ENCODE data around the gene TNIK.

The TNIK gene

DNA sequence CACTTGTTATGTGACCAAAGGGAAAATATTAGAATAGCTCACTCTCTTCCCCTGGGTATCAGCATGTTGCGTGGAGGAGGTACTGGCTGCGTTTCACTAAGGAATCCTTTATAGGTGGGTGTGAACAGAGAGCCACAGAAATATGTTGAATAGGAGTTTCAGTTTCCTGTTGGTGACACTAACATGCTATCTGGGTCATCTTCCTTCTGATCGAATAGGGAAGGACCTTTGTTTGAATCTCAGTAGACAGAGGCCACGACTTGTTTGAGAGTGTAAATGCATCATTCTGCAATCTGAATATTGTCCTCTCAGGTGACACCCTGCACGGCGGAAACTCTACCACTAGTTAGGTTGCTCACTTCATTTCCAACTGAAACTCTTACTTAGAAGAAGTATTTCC lies 275.8 kb downstream of the TNIK start:
- H3K9me2 ChIP-seq (ENCODE audit: low read depth, low read length), result no peaks in the 10 kb centered on the region
- H2AFZ ChIP-seq (ENCODE audit: low read length), result no peak overlapping the region
- no peaks in the 10 kb centered on the region for H4K20me1 ChIP-seq (ENCODE audit: insufficient read depth, low read length)
- H3F3A ChIP-seq (ENCODE audit: insufficient read depth, low read length), result no peaks in the 10 kb centered on the region
- no peak overlapping the region for H3K4me2 ChIP-seq (ENCODE audit: low read length)
- no peaks in the 10 kb centered on the region for H3K9me3 ChIP-seq (ENCODE audit: low read length)
- H3K79me2 ChIP-seq (ENCODE audit: insufficient read depth, low read length), result no peaks in the 10 kb centered on the region
- no peaks in the 10 kb centered on the region for H3K36me3 ChIP-seq (ENCODE audit: insufficient read depth, low read length)
- no peaks in the 10 kb centered on the region for H3K27me3 ChIP-seq (ENCODE audit: insufficient read depth, low read length)
- TF ChIP-seq, protein P1, sequence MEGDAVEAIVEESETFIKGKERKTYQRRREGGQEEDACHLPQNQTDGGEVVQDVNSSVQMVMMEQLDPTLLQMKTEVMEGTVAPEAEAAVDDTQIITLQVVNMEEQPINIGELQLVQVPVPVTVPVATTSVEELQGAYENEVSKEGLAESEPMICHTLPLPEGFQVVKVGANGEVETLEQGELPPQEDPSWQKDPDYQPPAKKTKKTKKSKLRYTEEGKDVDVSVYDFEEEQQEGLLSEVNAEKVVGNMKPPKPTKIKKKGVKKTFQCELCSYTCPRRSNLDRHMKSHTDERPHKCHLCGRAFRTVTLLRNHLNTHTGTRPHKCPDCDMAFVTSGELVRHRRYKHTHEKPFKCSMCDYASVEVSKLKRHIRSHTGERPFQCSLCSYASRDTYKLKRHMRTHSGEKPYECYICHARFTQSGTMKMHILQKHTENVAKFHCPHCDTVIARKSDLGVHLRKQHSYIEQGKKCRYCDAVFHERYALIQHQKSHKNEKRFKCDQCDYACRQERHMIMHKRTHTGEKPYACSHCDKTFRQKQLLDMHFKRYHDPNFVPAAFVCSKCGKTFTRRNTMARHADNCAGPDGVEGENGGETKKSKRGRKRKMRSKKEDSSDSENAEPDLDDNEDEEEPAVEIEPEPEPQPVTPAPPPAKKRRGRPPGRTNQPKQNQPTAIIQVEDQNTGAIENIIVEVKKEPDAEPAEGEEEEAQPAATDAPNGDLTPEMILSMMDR (IDR thresholded peaks at IDR 0.05; ENCODE audit: low read length), result no peak
- no peak for TF ChIP-seq EZH2 (IDR thresholded peaks at IDR 0.05; ENCODE audit: borderline replicate concordance, low read length)
- no peak overlapping the region for H3K4me3 ChIP-seq (ENCODE audit: low read depth, low read length, poor library complexity, severe bottlenecking)
- H3K27ac ChIP-seq (ENCODE audit: low read depth, low read length, poor library complexity, severe bottlenecking), result no peak overlapping the region
- no peaks in the 10 kb centered on the region for H3K4me1 ChIP-seq (ENCODE audit: insufficient read depth, low read length, severe bottlenecking)
- no peak overlapping the region for H3K9ac ChIP-seq (ENCODE audit: low read length)

DNA sequence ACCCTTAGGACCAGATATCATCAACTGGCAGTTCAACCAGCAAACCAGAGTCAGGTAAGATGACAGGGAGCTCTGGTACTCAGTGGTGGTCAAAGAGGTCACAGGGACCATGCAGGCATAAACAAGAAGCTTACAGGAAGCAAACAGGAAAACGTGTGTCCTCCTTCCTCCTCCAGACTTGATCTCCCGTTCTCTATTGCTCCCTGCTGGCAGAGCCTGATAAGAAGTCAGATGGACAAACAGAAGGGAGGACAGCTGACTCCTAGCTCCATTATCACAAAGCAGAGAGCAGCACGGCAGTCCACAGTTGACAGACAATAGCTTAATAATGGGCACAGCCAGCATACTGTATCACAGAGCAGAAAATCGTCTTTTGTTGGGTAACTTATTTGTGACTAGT lies 277.2 kb downstream of the TNIK start:
- Histone ChIP-seq H3K79me2 (ENCODE audit: insufficient read depth, low read length) (no peaks in the 10 kb centered on the region), H3K27me3 (ENCODE audit: insufficient read depth, low read length) (no peaks in the 10 kb centered on the region), H3K9ac (ENCODE audit: low read length) (no peak overlapping the region), H3F3A (ENCODE audit: insufficient read depth, low read length) (no peaks in the 10 kb centered on the region), H3K9me3 (ENCODE audit: low read length) (no peaks in the 10 kb centered on the region), H3K27ac (ENCODE audit: low read depth, low read length, poor library complexity, severe bottlenecking) (no peak overlapping the region), H3K36me3 (ENCODE audit: insufficient read depth, low read length) (no peaks in the 10 kb centered on the region), H3K9me2 (ENCODE audit: low read depth, low read length) (no peaks in the 10 kb centered on the region), H3K4me1 (ENCODE audit: insufficient read depth, low read length, severe bottlenecking) (no peaks in the 10 kb centered on the region), H3K4me2 (ENCODE audit: low read length) (no peak overlapping the region), H3K4me3 (ENCODE audit: low read depth, low read length, poor library complexity, severe bottlenecking) (no peak overlapping the region), H2AFZ (ENCODE audit: low read length) (no peak overlapping the region), H4K20me1 (ENCODE audit: insufficient read depth, low read length) (no peaks in the 10 kb centered on the region)
- no peak for TF ChIP-seq EZH2 (IDR thresholded peaks at IDR 0.05; ENCODE audit: borderline replicate concordance, low read length)
- TF ChIP-seq, protein P1 (IDR thresholded peaks at IDR 0.05; ENCODE audit: low read length), result peak; percentile 5; the same call in 1 of the 2 replicates

DNA sequence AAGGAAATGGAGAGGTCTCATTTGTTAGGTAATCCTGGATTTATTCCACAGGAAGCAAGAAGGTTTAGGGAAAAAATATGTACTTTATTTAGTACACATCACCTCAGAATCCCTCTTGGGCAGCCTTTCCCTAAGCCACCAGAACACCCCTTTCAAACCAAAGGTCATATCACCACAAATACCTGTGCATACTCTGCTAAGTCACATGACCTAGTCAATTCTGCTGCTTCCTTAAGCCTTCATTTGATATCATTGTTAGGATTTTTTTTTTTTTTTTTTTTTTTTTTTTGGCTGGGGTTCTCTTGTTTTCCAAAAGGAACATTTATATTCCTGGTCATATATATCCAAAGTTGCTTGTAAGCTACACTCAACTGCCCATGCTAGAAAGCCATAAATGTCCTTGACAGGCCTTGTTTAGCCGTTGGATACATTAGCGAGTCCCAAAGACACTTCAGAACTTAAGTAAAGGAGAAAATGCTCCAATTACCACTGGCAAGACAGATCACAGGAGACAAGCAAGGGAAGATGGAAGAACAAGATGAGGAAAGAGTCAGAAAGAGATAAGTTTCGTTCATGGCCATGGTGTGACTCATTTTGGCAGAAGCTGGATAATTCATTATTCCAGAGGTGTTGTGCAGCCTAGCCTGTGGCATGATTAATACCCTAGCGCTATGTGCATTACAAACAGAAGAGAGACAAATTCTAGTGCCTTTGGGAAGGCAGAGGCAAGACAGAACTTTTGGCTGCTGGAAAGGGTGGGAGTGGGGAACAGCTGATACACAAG lies 278.1 kb downstream of the TNIK start:
- H3K27me3 ChIP-seq (ENCODE audit: insufficient read depth, low read length), result no peaks in the 10 kb centered on the region
- no peaks in the 10 kb centered on the region for H3K9me2 ChIP-seq (ENCODE audit: low read depth, low read length)
- H4K20me1 ChIP-seq (ENCODE audit: insufficient read depth, low read length), result no peaks in the 10 kb centered on the region
- H3K79me2 ChIP-seq (ENCODE audit: insufficient read depth, low read length), result no peaks in the 10 kb centered on the region
- TF ChIP-seq, protein P1 (IDR thresholded peaks at IDR 0.05; ENCODE audit: low read length), result no peak
- no peak for TF ChIP-seq EZH2 (IDR thresholded peaks at IDR 0.05; ENCODE audit: borderline replicate concordance, low read length)
- H3K4me1 ChIP-seq (ENCODE audit: insufficient read depth, low read length, severe bottlenecking), result no peaks in the 10 kb centered on the region
- no peaks in the 10 kb centered on the region for H3K9me3 ChIP-seq (ENCODE audit: low read length)
- no peak overlapping the region for H3K4me2 ChIP-seq (ENCODE audit: low read length)
- no peak overlapping the region for H3K27ac ChIP-seq (ENCODE audit: low read depth, low read length, poor library complexity, severe bottlenecking)
- H3F3A ChIP-seq (ENCODE audit: insufficient read depth, low read length), result no peaks in the 10 kb centered on the region
- H3K4me3 ChIP-seq (ENCODE audit: low read depth, low read length, poor library complexity, severe bottlenecking), result no peak overlapping the region
- H3K36me3 ChIP-seq (ENCODE audit: insufficient read depth, low read length), result no peaks in the 10 kb centered on the region
- no peak overlapping the region for H3K9ac ChIP-seq (ENCODE audit: low read length)
- no peak overlapping the region for H2AFZ ChIP-seq (ENCODE audit: low read length)

All from OCI-LY1 (cell line).